ENCODE results near the gene FAAH. TPM values are rescaled to one million over a fixed set of nuclear protein-coding genes. Genes with fewer than 3 reads are reported as not detected.

Gene FAAH
- polyA plus RNA-seq, 1 of the 3 experiments (the other 2 are of a cell fraction) = 1.2 TPM

- Histone ChIP-seq H3K9me3 (no peaks in the 10 kb centered on the region), H3F3A (replicated peaks; ENCODE audit: insufficient read depth) (no peaks in the 10 kb centered on the region), H3K27ac (ENCODE audit: low read depth in 2 of 2, low read length in 1 of 2) (no peak overlapping the region), H3K27me3 (ENCODE audit: insufficient read depth) (no peaks in the 10 kb centered on the region), H3K9me2 (no peaks in the 10 kb centered on the region), H3K4me1 (ENCODE audit: control insufficient read depth in 1 of 2, insufficient read depth in 2 of 2, low read depth in 1 of 2, low read length in 1 of 2) (no peaks in the 10 kb centered on the region; a peak in 1 of 4 replicates), H2AFZ (ENCODE audit: low read depth) (no peak overlapping the region), H3K79me2 (ENCODE audit: insufficient read depth) (no peaks in the 10 kb centered on the region), H3K36me3 (replicated peaks in 1 of 2; ENCODE audit: control insufficient read depth in 1 of 2, insufficient read depth in 2 of 2, low read length in 1 of 2) (no peaks in the 10 kb centered on the region), H4K20me1 (ENCODE audit: insufficient read depth) (no peaks in the 10 kb centered on the region), H3K9ac (no peak overlapping the region), H3K4me2 (no peak overlapping the region), H3K4me3 (ENCODE audit: low read depth in 2 of 2, low read length in 1 of 2) (no peak overlapping the region)
- CTCF ChIA-PET = interaction anchor here (1.3 to 10.6 kb wide), 5 partner anchors 11 to 87 kb away, joined by 3 to 99 read pairs (median 5); a partner anchor contains a TSS
- no peak for TF ChIP-seq IRF3 (IDR thresholded peaks at IDR 0.05; ENCODE audit: low read depth, low read length)
- POLR2A ChIA-PET = no interaction called here
- no peak for DNase-seq
- WGBS (ENCODE audit: low lambda C conversion rate) = 63% methylated on average over 4 of the region's 5 CpGs
These were observed 62.4 kb downstream of the FAAH start for GRCh38 chr1:46456411-46456963.

- H3K4me2 ChIP-seq = no peak overlapping the region
- peaks cover 0 to 6% of the 10 kb centered on the region in 2 experiments; a peak in 1 of 4 replicates for H3K4me1 ChIP-seq (ENCODE audit: control insufficient read depth in 1 of 2, insufficient read depth in 2 of 2, low read depth in 1 of 2, low read length in 1 of 2)
- no peaks in the 10 kb centered on the region for H3K79me2 ChIP-seq (ENCODE audit: insufficient read depth)
- H3K9me3 ChIP-seq = no peaks in the 10 kb centered on the region
- no peak for DNase-seq
- no peaks in the 10 kb centered on the region for H4K20me1 ChIP-seq (ENCODE audit: insufficient read depth)
- 62% methylated on average over 6 of the region's 6 CpGs for WGBS (ENCODE audit: low lambda C conversion rate)
- no peak overlapping the region for H3K27ac ChIP-seq (ENCODE audit: low read depth in 2 of 2, low read length in 1 of 2)
- no peaks in the 10 kb centered on the region for H3K36me3 ChIP-seq (replicated peaks in 1 of 2; ENCODE audit: control insufficient read depth in 1 of 2, insufficient read depth in 2 of 2, low read length in 1 of 2)
- no peak for TF ChIP-seq MEF2A (IDR thresholded peaks at IDR 0.05; ENCODE audit: borderline replicate concordance, low read depth)
- no peak for TF ChIP-seq RFX5 (IDR thresholded peaks at IDR 0.05; ENCODE audit: low read length)
- no peak for TF ChIP-seq NFIC (IDR thresholded peaks at IDR 0.05; ENCODE audit: borderline replicate concordance)
- TF ChIP-seq YY1 (IDR thresholded peaks at IDR 0.05; ENCODE audit: low read depth) = no peak
- no peak for TF ChIP-seq RXRA (IDR thresholded peaks at IDR 0.05; ENCODE audit: borderline replicate concordance, low read depth)
- no peak for TF ChIP-seq POLR2AphosphoS5 (IDR thresholded peaks at IDR 0.05; ENCODE audit: low read depth, low read length)
- TF ChIP-seq EZH2phosphoT487 (IDR thresholded peaks at IDR 0.05; ENCODE audit: borderline replicate concordance, low read depth) = no peak
- TF ChIP-seq USF2 (IDR thresholded peaks at IDR 0.05; ENCODE audit: borderline replicate concordance, low read depth, low read length) = no peak
- no peak for TF ChIP-seq TCF12 (IDR thresholded peaks at IDR 0.05)
- no peak for TF ChIP-seq GATA2 (CRISPR knock-in tag; IDR thresholded peaks at IDR 0.05)
- TF ChIP-seq JUND (IDR thresholded peaks at IDR 0.05) = no peak
- TF ChIP-seq EP300 (IDR thresholded peaks at IDR 0.05; ENCODE audit: borderline replicate concordance in 1 of 2, low read depth in 1 of 2, low read length in 1 of 2) = no peak
- TF ChIP-seq GABPA (IDR thresholded peaks at IDR 0.05; ENCODE audit: low read depth) = no peak
- TF ChIP-seq TEAD4 (IDR thresholded peaks at IDR 0.05; ENCODE audit: borderline replicate concordance, insufficient read depth) = no peak
- TF ChIP-seq RAD21 (IDR thresholded peaks at IDR 0.05; ENCODE audit: low read length) = no peak
- no peaks in the 10 kb centered on the region for H3K27me3 ChIP-seq (ENCODE audit: insufficient read depth)
- H3K4me3 ChIP-seq (ENCODE audit: low read depth in 2 of 2, low read length in 1 of 2) = no peak overlapping the region
- no peaks in the 10 kb centered on the region for H3F3A ChIP-seq (replicated peaks; ENCODE audit: insufficient read depth)
- no peak overlapping the region for H2AFZ ChIP-seq (ENCODE audit: low read depth)
- no peaks in the 10 kb centered on the region for H3K9me2 ChIP-seq
- ChIA-PET POLR2A (no interaction called here), CTCF (interaction anchor here (1.3 to 10.6 kb wide), 6 partner anchors 11 to 86 kb away, joined by 3 to 99 read pairs (median 10); a partner anchor contains a TSS)
- H3K9ac ChIP-seq = no peak overlapping the region
These were observed 63.1 kb downstream of the FAAH start for GRCh38 chr1:46457178-46457577.
